ENCODE results near the gene DIP2A.

The DIP2A gene

GRCh38 chr21:46561445-46562090, 102.9 kb downstream of the DIP2A start:
- no peak for DNase-seq (ENCODE audit: low read depth)
- H3K4me3 ChIP-seq (ENCODE audit: low read depth, low read length): no peak overlapping the region
- no peak for TF ChIP-seq CTCF (IDR thresholded peaks at IDR 0.05; ENCODE audit: insufficient read depth, low read depth, low read length, missing control alignments)

- no peak for TF ChIP-seq CTCF (IDR thresholded peaks at IDR 0.05; ENCODE audit: insufficient read depth, low read depth, low read length, missing control alignments)
- DNase-seq (ENCODE audit: low read depth): no peak
- no peak overlapping the region for H3K4me3 ChIP-seq (ENCODE audit: low read depth, low read length)
Measured at GRCh38 chr21:46562472-46562871, 103.8 kb downstream of the DIP2A start.

DNA sequence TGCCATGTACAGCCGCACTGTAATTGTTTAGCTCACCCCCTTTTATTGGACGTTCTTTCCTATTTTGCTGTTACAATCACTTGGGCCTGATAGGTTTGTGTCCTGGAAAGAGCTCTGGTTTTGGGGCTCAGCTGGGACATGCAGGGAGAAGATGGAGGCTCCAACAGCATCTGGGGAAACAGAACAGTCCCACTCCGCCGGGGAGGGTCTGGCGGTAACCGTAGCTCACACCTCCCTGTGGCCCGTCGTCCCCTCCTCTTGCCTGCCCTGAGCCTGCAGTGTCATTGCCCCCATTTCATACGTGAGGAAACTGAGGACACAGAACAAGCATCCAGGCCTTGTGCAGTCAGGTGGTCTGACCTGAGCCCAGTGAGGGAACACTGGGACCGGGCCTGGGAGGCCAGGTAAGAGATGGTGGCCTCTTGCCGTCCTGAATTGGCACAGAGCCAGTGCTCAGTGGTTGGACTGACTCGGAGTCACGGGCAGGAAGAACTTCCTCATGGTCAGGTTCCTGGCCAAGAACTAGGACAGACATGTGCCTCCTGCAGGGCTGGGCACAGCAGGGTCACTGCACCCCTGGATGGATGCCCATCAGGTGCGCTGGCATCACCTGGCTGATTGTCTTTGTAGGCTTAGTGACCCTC, 104.4 kb downstream of the DIP2A start:
- no peak for DNase-seq (ENCODE audit: low read depth)
- no peak overlapping the region for H3K4me3 ChIP-seq (ENCODE audit: low read depth, low read length)
- TF ChIP-seq CTCF (IDR thresholded peaks at IDR 0.05; ENCODE audit: insufficient read depth, low read depth, low read length, missing control alignments): no peak

- no peak overlapping the region for H3K4me3 ChIP-seq (ENCODE audit: low read depth, low read length)
- no peak for DNase-seq (ENCODE audit: low read depth)
- no peak for TF ChIP-seq CTCF (IDR thresholded peaks at IDR 0.05; ENCODE audit: insufficient read depth, low read depth, low read length, missing control alignments)
Measured at GRCh38 chr21:46564391-46564790, 105.7 kb downstream of the DIP2A start.

DNA sequence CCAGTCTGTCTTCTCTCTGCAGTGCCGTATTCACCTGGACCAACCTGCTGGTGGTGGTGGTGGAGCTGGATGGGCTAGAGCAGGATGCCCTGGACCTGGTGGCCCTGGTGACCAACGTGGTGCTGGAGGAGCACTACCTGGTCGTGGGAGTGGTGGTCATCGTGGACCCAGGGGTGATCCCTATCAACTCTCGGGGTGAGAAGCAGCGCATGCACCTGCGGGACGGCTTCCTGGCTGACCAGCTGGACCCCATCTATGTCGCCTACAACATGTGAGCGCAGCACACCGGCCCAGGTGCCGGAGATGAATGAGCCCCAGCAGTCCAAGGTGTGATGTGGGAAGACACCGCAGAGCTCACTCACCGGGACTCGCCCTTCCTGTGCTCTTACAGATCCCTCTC, 108.7 kb downstream of the DIP2A start:
- no peak for DNase-seq (ENCODE audit: low read depth)
- TF ChIP-seq CTCF (IDR thresholded peaks at IDR 0.05; ENCODE audit: insufficient read depth, low read depth, low read length, missing control alignments): no peak
- no peak overlapping the region for H3K4me3 ChIP-seq (ENCODE audit: low read depth, low read length)

- DNase-seq (ENCODE audit: low read depth): no peak
- no peak for TF ChIP-seq CTCF (IDR thresholded peaks at IDR 0.05; ENCODE audit: insufficient read depth, low read depth, low read length, missing control alignments)
Measured at GRCh38 chr21:46568562-46568961, 109.9 kb downstream of the DIP2A start.

DNA sequence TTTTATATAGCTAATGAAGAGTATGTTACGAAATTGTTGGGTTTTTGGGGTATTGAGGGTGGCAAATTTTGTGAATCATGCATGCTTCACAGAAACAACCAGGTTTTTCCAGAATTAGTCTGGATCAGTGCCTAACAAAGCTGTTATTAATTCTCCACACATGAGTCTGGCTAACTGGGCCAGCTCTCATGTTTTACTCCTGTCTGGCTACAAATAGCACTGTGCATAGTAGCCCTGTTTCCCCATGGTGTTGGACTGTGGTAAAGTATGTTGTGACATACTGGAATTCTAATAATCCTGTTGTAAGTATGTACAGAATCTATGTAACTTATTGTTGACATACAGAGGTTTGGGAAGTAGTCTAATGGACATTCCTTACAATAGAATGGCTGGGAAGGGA, 110.4 kb downstream of the DIP2A start:
- TF ChIP-seq CTCF (IDR thresholded peaks at IDR 0.05; ENCODE audit: insufficient read depth, low read depth, low read length, missing control alignments): no peak
- H3K4me3 ChIP-seq (ENCODE audit: low read depth, low read length): no peak overlapping the region
- DNase-seq (ENCODE audit: low read depth): no peak

More at GRCh38 chr21:46568562-46568961, 109.9 kb downstream of the DIP2A start:
- H3K4me3 ChIP-seq (ENCODE audit: low read depth, low read length): no peak overlapping the region

Measured in GM12865 (cell line).